Measurements from ENCODE around the gene ACSM2B.
"Not testable (repeated sequence)": the region's sequence is repeated elsewhere in the genome, so short reads cannot be mapped to it uniquely, and the experiment has no call there.

Gene ACSM2B, protein sequence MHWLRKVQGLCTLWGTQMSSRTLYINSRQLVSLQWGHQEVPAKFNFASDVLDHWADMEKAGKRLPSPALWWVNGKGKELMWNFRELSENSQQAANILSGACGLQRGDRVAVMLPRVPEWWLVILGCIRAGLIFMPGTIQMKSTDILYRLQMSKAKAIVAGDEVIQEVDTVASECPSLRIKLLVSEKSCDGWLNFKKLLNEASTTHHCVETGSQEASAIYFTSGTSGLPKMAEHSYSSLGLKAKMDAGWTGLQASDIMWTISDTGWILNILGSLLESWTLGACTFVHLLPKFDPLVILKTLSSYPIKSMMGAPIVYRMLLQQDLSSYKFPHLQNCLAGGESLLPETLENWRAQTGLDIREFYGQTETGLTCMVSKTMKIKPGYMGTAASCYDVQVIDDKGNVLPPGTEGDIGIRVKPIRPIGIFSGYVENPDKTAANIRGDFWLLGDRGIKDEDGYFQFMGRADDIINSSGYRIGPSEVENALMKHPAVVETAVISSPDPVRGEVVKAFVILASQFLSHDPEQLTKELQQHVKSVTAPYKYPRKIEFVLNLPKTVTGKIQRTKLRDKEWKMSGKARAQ

GRCh38 chr16:20576145-20576544, at the start of gene ACSM2B:
TSS of gene ACSM2B (minus strand) at chr16:20576367. CDS start at chr16:20564845, 11,522 bp downstream.
- not testable (repeated sequence) for DNase-seq (ENCODE audit: low read depth in 2 of 2)

GRCh38 chr16:20624882-20625807, 49.0 kb upstream of the ACSM2B start:
- no peak for DNase-seq (ENCODE audit: low read depth in 2 of 2)

DNA sequence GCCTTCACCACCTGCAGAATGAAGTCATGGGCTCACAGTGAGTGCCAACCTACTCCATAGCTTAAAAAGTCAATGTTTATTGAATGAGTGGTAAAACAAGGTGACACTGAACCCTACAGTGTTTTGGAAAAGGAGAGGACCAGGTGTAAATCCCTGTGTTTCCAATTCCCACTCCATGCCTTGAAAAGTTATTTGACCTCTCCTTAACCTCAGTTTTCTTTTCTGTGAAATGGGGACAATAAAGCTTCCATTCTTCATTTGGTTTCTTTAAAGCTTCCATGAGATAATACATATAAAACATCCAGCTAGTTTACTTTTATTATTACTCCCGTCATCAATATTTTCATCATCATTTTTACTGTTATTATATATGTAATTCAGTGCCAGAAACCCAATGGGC, 48.0 kb upstream of the ACSM2B start:
- no peak for DNase-seq (ENCODE audit: low read depth in 2 of 2)

- DNase-seq (ENCODE audit: low read depth in 2 of 2): no peak
Observed at GRCh38 chr16:20622498-20622870, 46.3 kb upstream of the ACSM2B start.

DNA sequence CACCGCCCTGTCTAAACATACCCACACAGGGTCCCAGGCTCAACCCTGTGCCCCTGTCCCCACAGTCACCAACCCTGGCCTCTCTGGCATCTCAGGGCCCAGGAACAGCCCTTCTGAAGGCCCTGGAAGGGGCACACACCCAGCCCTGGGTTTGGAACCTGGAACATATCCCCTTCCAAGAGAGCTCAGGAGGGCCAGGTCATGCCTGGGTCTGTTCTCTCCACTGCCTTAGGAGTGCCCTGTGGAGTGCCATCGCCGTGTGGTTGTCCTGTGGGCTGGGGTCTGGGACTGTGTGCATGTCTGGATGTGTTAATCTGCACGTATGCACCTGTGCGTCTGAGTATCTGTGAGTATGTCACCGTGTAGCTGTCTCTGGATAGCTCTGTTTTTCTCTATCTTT, 45.2 kb upstream of the ACSM2B start:
- no peak for DNase-seq (ENCODE audit: low read depth in 2 of 2)

- no peak for DNase-seq (ENCODE audit: low read depth in 2 of 2)
Observed at GRCh38 chr16:20620770-20621169, 44.6 kb upstream of the ACSM2B start.

- DNase-seq (ENCODE audit: low read depth in 2 of 2): no peak
Observed at GRCh38 chr16:20620003-20620402, 43.8 kb upstream of the ACSM2B start.

- DNase-seq (ENCODE audit: low read depth in 2 of 2): no peak
Observed at GRCh38 chr16:20617271-20617670, 41.1 kb upstream of the ACSM2B start.

DNA sequence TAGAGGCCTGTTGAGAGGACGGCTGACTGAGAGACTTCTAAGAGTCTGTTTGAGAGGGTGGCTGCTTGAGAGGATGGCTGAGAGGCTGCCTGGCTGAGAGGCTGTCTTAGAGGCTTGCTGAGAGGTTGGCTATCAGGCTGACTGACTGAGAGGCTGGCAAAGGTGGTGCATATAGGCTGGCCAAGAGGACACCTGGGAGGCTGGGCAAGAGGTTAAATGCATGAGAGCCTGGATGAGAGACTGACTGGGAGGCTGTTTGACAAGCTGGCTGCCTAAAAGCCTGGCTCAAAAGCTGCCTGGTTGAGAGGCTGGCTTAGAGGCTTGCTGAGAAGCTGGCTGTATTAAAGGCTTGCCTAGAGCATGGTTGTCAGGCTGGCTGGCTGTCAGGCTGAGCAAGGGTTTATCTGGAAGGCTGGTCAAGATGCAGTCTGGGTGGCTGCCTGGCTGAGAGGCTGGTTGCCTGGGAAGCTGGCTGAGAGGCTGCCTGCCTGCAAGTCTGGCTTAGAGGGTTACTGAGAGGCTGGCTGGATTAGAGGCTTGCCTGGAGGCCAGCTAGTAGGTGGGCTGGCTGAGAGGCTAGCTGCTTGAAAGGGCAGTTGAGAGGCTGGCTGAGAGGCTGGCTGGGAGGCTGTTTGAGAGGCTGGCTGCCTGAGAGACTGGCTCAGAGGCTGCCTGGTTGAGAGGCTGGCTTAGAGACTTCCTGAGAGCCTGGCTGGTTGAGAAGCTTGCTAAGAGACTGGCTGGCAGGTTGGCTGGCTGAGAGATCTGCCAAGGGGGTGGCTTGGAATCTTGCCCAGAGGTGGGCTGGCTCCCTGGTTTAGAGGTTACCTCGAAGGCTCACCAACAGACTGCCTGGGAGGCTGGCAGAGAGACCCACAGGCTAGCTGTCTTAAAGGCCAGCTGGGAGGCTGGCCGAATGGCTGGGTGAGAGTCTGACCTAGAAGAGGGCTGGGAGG, 38.3 kb upstream of the ACSM2B start:
- no peak for DNase-seq (ENCODE audit: low read depth in 2 of 2)

- DNase-seq (ENCODE audit: low read depth in 2 of 2): no peak
Observed at GRCh38 chr16:20613481-20614185, 37.5 kb upstream of the ACSM2B start.

- no peak for DNase-seq (ENCODE audit: low read depth in 2 of 2)
Observed at GRCh38 chr16:20612551-20613480, 36.6 kb upstream of the ACSM2B start.

GRCh38 chr16:20611975-20612481, 35.9 kb upstream of the ACSM2B start:
- no peak for DNase-seq (ENCODE audit: low read depth in 2 of 2)

GRCh38 chr16:20611350-20611902, 35.3 kb upstream of the ACSM2B start:
- no peak for DNase-seq (ENCODE audit: low read depth in 2 of 2)

GRCh38 chr16:20610892-20611349, 34.8 kb upstream of the ACSM2B start:
- no peak for DNase-seq (ENCODE audit: low read depth in 2 of 2)

DNA sequence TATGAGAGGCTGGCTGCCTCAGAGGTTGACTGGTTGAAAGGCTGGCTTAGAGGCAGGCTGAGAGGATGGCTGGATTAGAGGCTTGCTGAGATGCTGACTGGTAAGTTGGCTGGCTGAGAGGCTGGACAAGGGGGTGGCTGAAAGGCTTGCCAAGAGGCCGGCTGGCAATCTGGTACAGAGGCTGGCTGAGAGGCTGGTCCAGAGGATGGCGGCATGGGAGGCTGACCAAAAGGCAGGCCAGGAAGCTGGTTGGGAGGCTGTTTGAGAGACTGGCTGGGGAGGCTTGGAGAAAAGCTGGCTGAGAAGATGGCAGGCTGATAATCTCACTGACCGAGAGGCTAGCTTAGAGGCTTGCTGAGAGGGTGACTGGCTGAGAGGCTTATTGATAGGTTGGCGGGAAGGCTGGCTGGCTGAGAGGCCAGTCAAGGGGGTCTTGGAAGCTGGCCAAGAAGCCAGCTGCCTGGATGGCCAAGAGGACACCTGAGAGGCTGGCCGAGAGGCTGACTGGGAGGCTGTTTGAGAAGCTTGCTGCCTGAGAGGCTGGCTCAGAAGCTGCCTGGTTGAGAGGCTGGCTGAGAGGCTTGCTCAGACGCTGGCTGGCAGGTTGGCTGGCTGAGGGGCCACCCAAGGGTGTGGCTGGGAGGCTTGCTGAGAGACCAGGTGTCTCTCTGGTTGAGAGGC, 34.2 kb upstream of the ACSM2B start:
- DNase-seq (ENCODE audit: low read depth in 2 of 2): no peak

DNA sequence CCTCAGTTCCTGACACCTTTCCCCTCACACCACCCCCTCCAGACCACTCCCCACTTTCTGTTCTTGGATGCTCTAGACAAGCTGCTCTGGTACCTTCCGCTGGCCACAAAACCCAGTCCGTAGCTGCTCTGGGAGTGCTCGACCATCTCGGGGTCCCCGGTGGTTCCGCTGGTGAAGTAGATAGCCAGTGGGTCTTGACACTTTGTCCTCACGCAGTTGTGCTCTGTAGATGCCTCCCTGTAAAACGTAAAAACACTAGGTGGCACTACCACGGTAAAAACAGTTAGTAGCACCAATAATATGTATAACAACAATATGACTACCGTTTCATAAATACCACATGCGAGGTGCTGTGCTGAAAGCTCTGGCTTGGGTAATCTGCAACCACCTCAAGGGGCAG, 26.0 kb upstream of the ACSM2B start:
- DNase-seq (ENCODE audit: low read depth in 2 of 2): not testable (repeated sequence)

- DNase-seq (ENCODE audit: low read depth in 2 of 2): not testable (repeated sequence)
Observed at GRCh38 chr16:20599475-20599874, 23.3 kb upstream of the ACSM2B start.

DNA sequence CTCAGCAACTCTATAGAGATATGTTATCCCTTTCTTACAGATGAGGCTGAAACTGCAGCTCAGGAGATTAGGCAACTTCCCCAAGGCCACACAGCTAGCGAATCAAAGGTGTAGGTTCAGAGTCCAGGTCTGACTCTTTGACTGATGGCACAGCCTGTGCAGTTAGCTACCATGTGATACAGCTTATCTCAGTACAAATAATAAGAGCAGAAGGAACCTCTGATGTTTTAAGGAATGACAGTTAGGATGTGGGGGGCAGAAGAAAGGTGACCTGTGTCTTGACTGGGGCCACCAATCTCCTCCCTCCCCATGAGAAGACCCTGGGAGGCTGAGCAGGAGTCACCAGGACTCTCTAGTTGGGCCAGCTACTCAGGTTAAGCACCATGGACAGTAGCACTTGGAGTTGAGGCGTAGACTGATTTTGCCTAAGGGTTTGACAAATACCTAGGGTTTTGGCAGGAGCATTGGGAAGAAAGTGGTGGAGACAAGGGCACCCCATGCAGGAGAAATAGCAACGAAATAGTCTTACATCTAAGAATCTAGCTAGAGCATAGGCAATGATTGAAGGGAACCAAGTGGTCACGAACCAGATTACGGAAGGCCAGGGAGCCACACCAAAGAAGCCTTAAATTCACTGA, 22.8 kb upstream of the ACSM2B start:
- no peak for DNase-seq (ENCODE audit: low read depth in 2 of 2)
